GM19099 (cell line): Measurements from ENCODE around the gene PLCB4.

Experiments
- POLR2A ChIP-seq: IDR thresholded peaks from 3 replicates; pipeline ENCODE4 v1.6.1; 2011; ENCODE audit warnings: low read depth; ENCODE audit not compliant: insufficient read length; ENCODE audit errors: extremely low read depth

Gene PLCB4

DNA sequence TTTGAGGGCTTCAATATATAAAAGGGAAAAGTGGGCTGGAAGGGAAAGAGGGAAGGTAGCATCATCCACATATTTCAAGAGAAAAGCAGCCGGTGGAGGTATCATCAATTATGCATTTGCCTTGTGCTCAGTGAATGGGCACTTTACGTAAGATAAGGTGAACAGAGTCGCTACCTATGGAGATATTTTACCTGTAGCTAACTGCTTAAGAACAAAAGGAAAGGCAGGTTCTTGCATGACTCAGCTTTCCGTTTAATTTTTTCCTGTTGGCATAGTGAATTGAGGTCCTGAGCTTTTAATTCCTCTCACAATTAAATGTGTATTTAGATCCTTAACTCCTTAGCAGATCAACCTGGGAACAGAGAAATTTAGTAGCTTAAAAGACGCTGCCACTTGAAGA lies 25.5 kb upstream of the PLCB4 start:
- no peak for TF ChIP-seq POLR2A

DNA sequence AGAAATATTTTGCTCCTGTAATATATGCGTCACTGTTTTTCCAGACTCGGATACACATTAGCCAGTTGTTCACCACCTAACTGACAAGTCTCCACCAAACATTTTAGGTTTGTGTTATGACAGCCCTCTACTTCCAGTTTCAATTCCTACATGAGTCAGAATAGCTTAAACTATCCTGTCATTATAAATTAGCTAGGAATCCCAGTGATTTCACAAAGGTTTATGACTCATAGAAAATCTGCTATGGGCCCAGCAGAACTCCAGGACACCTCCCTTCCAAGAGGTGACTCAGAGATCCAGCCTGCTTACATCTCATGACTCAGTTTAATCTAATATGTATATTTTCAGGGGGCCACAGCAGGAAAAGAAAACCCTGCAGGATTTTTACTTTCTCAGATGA lies 17.4 kb upstream of the PLCB4 start:
- no peak for TF ChIP-seq POLR2A

DNA sequence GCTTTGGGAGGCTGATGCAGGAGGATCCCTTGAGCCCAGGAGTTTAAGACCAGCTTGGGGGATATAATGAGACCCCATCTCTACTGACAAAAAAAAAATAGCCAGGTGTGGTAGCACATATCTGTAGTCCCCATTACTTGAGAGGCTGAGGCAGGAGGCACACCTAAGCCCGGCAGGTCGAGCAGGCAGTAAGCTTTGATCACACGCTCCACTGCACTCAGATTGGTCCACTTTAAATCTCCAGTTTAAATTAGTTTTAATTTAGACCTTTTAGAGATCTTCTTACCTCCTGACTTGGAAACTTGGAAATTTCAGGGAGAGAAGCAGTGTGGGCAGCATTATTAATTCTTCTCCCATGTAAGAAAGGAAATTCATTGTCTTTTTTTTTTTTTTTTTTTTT lies 16.8 kb upstream of the PLCB4 start:
- no peak for TF ChIP-seq POLR2A

DNA sequence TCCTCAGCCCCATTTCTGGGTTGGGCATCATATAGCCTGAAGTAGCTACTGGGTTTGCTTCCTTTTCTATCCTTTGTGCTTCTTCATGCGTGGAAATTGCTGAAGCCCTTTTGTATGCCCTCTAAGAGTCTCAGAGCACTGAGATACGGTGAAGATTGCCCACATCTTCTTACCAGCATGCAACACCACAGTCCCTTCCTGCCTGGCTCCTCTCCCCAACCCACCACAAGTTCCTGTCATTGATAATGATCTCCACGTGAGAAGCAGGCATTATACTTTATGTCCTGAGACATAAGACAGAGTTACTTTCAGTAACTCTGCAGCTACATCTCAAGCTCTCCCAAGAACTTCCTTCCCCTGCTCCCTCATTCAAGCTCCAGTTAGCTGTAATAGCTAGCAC lies 15.8 kb upstream of the PLCB4 start:
- no peak for TF ChIP-seq POLR2A

DNA sequence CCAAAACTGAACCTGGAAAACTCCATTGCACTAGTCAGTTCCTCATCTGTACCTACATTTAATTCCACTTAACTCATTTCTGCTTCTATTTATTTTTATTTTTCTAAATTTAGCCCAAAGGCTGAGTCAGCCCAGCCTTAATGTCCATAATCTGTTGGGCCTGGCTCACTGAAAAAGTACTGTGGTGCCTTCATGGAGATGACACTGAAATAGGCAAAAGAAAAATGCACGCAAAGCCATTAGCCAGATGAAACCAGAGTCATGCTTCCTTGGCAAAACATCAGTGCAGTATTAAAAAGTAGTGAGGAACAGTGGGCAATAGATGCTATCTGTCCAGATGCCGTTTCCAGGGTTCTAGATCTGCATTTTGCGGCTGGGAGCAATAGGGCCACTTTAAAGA lies 14.7 kb upstream of the PLCB4 start:
- TF ChIP-seq POLR2A, result no peak

DNA sequence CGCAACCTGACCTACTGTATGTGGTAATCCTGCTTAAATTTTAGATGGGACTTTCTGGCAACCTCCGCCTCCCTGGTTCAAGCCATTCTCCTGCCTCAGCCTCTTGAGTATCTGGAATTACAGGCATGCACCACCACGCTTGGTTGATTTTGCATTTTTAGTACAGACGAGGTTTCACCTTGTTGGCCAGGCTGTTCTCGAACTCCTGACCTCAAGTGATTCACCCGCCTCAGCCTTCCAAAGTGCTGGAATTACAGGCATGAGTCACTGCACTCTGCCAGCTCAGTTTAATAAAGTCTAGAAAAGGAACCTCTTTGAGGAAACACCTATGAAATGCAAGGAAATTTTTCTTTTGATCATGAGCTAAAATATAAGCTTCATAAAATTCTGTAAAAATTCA lies 9.0 kb upstream of the PLCB4 start:
- TF ChIP-seq POLR2A, result no peak

DNA sequence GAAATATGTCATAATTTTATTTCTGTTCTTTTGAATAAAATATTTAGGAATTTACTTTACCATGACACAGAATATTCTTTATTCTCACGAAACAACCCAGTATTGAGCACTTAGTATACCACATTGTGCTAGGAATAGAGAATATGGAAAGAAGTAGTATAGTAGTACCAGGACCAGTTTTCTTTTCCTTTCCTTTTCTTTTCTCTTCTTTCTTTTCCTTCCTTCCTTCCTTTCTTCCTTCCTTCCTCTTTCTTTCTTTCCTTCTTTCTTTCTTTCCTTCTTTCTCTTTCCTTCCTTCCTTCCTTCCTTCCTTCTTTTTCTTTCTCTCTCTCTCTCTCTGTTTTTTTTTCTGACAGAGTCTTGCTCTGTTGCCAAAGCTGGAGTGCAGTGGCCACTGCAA lies 7.5 kb upstream of the PLCB4 start:
- TF ChIP-seq POLR2A, result no peak

DNA sequence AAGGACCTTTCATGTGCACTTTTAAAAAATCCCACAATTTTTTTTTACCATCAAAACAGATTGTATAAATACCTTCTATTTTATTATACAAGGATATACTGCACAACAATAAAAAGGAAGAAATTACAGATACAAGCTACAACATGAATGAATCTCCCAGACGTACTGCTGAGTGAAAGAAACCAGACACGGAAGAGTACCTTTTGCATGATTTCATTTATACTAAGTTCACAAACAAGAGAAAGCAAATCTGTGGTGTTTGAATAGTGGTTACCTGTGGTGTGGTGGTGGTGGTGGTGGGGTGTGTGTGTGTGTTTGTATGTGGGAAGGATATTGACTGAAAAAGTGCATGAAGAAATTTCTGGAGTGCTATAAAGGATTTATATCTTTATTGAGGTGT lies 6.8 kb upstream of the PLCB4 start:
- no peak for TF ChIP-seq POLR2A

DNA sequence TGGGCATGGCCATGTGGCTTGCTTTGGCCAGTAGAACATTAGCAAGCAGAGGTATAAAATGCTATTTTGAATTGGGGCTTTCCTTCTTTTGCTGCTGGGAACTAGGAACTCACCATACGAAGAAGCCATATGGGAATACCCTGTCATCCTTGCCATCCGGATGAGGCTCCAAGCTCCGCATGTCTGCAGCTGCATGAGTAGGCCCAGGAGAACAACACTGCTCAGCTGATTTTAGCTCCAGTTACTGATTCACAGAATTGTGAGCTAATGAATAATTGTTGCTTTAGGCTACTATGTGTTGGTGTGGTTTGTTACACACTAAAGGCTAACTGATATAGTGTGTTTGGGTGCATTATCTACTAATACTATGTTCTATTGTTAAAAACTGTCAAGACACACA lies 2.7 kb upstream of the PLCB4 start:
- no peak for TF ChIP-seq POLR2A

DNA sequence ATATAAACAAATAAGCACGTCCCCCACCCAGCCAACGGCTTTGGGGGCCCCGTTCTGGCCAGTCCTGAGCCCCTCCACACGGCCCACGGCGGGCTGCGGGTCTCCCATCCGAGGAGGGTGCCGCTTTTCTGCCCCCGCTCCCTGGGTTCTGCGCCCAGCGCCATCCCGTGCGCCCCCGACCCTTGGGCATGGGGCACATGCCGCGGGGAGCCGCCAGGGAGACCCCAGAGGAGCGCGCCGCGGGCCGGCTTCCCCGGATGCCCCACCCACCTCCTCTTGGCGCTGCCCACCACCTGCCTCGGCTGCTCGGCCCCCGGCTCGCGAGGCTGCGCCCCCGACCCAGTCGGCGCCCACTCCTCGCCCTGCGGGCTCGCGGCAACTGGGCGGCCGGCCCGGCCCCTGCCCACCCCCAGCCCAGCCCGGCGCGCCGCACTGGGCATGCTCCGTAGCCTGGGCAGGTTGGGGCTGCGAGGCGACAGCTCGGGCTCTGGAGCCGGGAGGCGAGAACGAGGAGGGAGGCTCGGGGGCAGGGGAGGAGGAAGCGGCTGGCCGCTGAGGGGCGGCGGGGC lies 570 bp upstream of the PLCB4 start:
- TF ChIP-seq POLR2A, result no peak

DNA sequence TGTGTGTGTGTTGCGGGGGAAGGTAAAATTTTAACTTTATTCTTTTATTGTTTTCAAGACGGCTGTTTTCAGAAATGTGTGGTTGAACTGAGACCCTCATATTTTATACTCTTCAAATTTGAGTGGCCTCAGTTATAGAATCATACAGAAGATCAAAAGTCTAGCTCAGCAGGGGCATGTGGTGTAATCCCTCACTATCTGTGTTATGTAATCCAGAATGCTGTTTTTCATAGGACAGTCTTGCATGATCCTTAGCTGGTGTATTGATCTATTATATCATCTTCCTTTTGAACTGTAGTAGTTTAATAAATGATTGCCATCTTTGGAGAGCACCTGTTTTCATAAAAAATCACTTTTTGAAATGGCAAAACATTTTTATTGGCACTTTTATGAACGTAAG lies 1.4 kb downstream of the PLCB4 start:
- no peak for TF ChIP-seq POLR2A

DNA sequence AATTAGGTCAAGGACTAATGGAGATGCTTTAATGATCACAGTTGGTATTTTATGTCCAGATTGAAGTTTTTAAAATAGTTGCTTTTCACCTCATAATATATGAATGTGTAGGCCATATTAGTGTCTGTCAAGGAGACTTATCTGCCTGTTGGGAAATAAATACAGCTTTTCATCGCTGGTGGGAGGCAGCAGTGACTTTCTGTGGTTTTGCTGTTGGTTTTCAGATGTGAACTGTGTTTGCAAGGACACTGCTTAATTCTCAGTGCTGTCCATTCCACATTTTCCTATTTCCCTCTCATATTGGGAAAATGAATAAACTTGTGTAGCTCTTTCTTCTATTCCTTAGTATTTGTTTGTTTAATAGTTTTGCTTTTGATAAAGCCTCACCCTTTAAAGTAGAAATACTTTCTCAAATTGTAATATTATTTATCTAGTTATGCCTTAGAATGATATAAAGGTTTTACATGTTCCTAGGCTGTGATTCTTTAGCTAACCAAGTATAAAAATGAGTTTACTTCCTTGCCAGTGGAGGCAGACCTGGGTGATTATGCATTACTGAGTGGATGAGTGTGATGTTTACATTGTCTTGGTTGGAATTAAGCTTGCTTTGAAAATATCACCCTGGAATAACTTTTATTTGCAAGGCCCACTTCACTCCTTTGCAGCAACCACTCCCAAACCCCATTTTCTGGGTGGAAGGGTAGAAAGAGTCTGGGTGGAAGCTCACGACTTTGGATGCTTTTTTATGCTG lies 3.3 kb downstream of the PLCB4 start:
- TF ChIP-seq POLR2A, result no peak

DNA sequence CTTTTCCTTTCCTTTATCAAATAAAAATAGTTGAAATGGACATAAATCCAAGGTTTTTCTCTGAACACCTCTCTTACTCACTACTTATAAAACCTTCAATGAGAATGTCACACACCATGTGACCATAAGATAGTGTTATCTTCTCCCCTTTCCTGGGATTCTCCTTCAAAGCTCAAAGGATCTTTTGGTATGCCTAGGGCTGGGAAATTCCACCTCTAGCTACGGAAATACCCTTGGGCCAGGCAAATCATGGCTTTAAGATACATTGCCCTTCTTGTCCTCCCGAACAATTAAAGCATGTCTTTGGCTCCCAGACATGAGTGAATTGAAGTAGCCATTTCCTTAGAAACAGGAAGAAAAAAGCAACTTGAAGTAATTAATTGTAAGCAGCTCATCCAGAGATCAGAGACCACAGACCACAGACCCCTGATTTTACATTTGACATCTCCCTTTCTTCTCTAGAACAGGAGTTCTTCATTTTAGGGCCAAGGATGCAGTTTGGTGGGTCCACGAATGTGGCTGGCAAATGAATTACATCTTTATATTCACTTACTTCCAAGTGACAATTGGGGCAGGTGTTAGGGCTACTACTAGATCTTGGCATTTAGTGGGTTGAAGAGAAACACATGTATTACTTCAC lies 4.1 kb downstream of the PLCB4 start:
- no peak for TF ChIP-seq POLR2A

DNA sequence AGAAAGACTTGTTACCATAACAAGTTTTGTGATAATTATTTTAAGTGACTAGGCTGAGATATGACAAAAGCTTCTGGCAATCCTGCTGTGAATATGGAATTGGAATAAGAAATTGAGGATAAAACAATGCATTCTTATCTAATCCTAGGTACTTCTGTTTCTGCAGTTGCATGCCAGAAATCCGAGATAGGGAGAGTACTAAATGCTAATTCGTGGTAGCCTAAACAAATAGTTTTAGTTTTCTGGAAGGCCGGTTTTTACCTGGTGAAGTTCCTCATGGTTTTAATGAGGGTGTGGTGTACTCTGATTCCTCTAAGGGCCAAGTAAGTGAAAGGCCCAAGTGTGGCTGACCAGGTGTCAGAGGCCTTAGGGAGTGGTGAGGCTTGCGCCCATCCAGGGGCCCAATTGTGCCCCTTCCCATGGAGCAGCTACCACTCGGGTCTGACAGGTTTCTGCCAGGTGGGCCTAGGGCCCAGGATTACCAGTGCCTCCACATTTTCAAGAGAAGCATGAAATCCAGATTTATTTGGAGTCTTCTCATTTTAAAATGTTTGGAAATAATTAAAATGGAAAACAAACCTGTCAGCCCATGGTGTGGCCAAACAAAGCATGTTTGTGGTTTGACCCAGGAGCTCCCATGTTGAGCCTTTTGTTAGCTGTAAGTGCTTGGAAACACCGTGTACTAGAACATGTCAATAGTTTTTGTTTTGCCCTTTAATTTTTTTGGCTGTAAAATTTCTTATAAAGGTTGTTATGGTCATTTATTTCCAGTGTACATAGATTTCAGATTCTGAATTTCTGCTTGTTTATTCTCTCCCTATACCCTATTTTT lies 6.6 kb downstream of the PLCB4 start:
- TF ChIP-seq POLR2A, result no peak

DNA sequence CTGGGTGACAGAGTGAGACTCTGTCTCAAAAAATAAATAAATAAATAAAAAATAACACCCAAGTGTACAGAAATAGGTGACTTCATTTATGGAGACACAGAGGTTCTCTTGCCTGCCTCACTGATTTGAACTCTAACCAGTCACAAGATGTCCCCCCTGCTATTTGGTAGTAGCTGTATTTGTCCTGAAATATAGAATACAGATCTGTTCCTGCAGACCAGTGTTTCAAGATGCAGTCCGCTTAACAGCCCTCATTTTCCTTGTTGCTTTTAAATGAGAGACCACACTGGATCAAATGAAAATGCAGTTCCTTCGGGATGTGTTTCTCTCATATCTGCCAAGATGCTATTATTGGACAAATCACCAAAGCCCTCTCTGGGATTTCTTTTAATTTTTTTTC lies 7.6 kb downstream of the PLCB4 start:
- no peak for TF ChIP-seq POLR2A
